ENCODE results near the gene AFG1L.
A peak's percentile ranks its signal among the peaks of the same experiment; 100 is the strongest.

GRCh38 chr6:108541843-108542759 is 247.2 kb downstream of the AFG1L start:
- TF ChIP-seq CTCF (IDR thresholded peaks at IDR 0.05) = peak; percentile 75 to 96 (median 90)
- no peak for TF ChIP-seq POLR2A (IDR thresholded peaks at IDR 0.05)
